GM10248 (cell line): ENCODE data around the gene PFKFB3.

ENCODE experiments used
- CTCF ChIA-PET: fragments of 300-600 bp; sonication (Branson Sonifier 250); formaldehyde crosslinking; extraction: SDS; loops from one replicate; lab custom pipeline; 2021; ENCODE audit warnings: antibody characterized with exemption; lab: Yijun Ruan, JAX
- POLR2A ChIA-PET: fragments of 350-650 bp; sonication (Branson Sonifier 250); formaldehyde crosslinking; extraction: SDS; loops from one replicate; lab custom pipeline; 2020; ENCODE audit warnings: antibody characterized with exemption; lab: Yijun Ruan, JAX
- DNase-seq: peaks from one replicate; pipeline ENCODE4 v3.0.0; 2012; ENCODE audit errors: extremely low spot score
- CTCF ChIP-seq: IDR thresholded peaks from 2 replicates; pipeline ENCODE4 v1.5.1; 2012; ENCODE audit warnings: mild to moderate bottlenecking, low read depth; ENCODE audit errors: extremely low read depth, missing control alignments, control extremely low read depth

The PFKFB3 gene

DNA sequence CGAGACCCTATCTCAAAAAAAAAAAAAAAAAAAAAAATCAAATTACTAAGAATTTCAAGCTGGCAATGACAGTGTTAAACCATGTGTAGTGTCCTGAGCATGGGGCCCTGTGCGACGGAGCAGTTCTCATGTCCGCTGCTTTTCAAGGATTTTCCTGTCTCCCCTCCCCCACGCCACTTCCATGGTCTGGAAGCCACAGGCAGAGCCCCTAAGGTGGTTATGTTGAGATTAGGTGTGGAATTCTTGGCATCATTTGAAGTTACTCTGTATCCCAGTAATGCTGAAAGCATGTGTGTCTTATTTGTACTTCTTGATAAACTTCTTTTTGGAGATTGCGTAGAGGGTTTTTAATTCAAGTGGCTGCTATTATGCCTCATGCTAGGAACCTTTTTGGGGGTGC, 65.2 kb downstream of the PFKFB3 start:
- ChIA-PET CTCF (interaction anchor here (0.9 to 1.5 kb wide), 2 partner anchors 65 to 134 kb away, joined by 3 read pairs; partner anchors contain the start of gene PFKFB3), POLR2A (interaction anchor here (0.6 kb wide), 1 partner anchor 635 kb away, joined by 3 read pairs; no protein-coding TSS in a partner anchor)
- TF ChIP-seq CTCF: no peak
- no peak for DNase-seq

DNA sequence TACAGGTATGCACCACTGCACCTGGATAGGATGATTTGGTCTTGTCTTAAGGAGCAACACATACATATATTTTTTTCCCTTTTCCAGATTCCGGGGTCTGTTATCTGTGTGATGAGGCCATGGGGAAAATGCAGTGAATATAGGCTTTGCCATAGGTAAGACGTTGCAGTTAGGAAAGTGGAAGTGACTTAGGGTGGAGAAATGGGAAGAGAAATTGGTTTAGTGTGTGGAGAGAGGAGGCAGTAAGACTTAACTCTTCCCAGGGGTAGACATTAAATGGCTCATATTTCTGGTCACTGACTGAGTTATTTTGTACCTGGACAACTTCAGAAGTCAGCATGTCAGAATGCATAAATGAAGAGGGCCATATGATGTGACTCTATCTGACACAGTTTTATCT, 66.7 kb downstream of the PFKFB3 start:
- ChIA-PET POLR2A (interaction anchor here (1.2 kb wide), 1 partner anchor 79 kb away, joined by 4 read pairs; no protein-coding TSS in a partner anchor), CTCF (interaction anchor here (1.2 kb wide), 1 partner anchor 133 kb away, joined by 4 read pairs; no protein-coding TSS in a partner anchor)
- no peak for TF ChIP-seq CTCF
- no peak for DNase-seq

GRCh38 chr10:6269953-6270867, 67.5 kb downstream of the PFKFB3 start:
- CTCF ChIA-PET: interaction anchor here (0.9 kb wide), 3 partner anchors 29 to 68 kb away, joined by 3 to 4 read pairs (median 3); partner anchors contain the start of gene PFKFB3
- TF ChIP-seq CTCF: no peak
- DNase-seq: peak; percentile 64
- POLR2A ChIA-PET: interaction anchor here (1.0 to 1.2 kb wide), 2 partner anchors 68 to 78 kb away, joined by 4 to 6 read pairs; partner anchors contain the start of gene PFKFB3

GRCh38 chr10:6270951-6271350, 68.2 kb downstream of the PFKFB3 start:
- TF ChIP-seq CTCF: no peak
- ChIA-PET POLR2A (interaction anchor here (1.0 kb wide), 1 partner anchor 68 kb away, joined by 6 read pairs; the partner anchor contains the start of gene PFKFB3), CTCF (interaction anchor here (0.9 to 1.0 kb wide), 4 partner anchors 29 to 69 kb away, joined by 3 to 4 read pairs (median 3); partner anchors contain the start of gene PFKFB3)
- DNase-seq: no peak

GRCh38 chr10:6271663-6272062, 68.9 kb downstream of the PFKFB3 start:
- CTCF ChIA-PET: interaction anchor here (1.0 kb wide), 1 partner anchor 69 kb away, joined by 3 read pairs; the partner anchor contains the start of gene PFKFB3
- TF ChIP-seq CTCF: no peak
- POLR2A ChIA-PET: no interaction called here

GRCh38 chr10:6272126-6272525, 69.4 kb downstream of the PFKFB3 start:
- no peak for DNase-seq
- ChIA-PET POLR2A (no interaction called here), CTCF (interaction anchor here (1.0 kb wide), 1 partner anchor 70 kb away, joined by 3 read pairs; the partner anchor contains the start of gene PFKFB3)
- no peak for TF ChIP-seq CTCF

More at GRCh38 chr10:6271663-6272062, 68.9 kb downstream of the PFKFB3 start:
- no peak for DNase-seq
